ENCODE data around the gene RNF41. TPM values are rescaled to one million over a fixed set of nuclear protein-coding genes. Genes with fewer than 3 reads are reported as not detected.

RNF41 gene
- total RNA-seq, 1 donor from 2014 or later: 73.0 TPM

- DNase-seq (ENCODE audit: low read depth in 2 of 2): no peak
These were observed 22.8 kb upstream of the RNF41 start for GRCh38 chr12:56244494-56244893.

DNA sequence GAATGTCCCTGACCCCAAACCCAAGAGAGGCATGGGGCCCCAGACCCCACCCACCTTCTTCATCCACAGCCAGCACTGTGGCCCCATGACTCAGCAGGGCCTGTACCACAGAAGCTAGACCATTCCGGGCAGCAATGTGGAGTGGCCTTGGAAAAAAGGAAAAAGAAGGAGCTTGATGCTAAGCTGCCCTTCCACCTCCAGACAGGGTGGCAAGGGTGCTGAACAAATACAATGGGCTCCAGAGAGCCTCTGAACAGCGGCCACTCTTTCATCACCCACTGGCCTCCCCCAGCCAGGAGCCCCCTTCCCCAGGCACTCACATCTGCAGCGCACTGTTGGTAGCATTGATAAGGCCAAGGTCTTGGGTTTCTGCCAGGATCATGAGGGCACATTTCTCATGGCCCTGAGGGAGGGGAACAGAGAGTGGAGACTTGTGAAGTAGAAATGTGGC is 22.0 kb upstream of the RNF41 start:
- DNase-seq (ENCODE audit: low read depth in 2 of 2): no peak

DNA sequence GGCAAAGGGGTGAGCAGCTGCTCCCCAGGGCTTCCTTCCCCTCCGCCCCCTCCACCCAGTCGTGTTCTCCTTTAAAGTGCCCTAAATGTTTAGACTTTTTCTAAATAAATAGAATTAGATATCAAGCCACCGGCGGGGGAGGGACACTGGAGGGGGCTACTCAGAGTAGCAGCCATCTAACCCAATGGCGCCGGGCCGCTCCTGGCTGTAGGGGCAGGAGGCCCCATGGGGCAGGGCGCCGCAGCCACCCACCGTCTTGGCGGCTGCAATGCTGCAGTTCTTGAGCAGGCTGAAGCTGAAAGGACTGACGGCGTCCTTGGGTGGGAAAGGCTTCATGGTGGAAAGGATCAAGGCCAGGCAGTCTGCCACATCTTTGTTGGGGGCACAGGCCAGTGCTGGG is 21.3 kb upstream of the RNF41 start:
- DNase-seq (ENCODE audit: low read depth in 2 of 2): no peak

GRCh38 chr12:56241424-56242303 is 19.9 kb upstream of the RNF41 start:
- no peak for DNase-seq (ENCODE audit: low read depth in 2 of 2)

DNA sequence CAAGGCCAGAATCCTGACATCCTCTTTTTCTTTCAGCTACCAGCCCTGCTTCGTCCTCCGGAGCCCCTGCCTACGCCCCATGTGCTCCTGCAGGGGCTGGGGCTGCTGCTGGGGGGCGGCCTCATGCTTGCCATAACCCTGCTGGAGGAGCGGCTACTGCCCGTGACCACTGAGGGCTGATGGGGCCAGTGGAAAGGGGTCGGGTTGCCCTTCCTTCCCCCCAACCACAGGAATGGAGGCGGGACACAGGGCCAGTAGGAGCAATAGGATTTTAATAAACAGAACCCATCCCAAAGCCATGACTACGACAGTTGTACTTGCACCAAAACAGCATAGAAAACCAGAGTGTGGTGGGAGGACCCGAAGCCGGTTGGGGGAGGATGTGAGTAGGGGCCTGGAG is 15.8 kb upstream of the RNF41 start:
- DNase-seq (ENCODE audit: low read depth in 2 of 2): no peak

DNA sequence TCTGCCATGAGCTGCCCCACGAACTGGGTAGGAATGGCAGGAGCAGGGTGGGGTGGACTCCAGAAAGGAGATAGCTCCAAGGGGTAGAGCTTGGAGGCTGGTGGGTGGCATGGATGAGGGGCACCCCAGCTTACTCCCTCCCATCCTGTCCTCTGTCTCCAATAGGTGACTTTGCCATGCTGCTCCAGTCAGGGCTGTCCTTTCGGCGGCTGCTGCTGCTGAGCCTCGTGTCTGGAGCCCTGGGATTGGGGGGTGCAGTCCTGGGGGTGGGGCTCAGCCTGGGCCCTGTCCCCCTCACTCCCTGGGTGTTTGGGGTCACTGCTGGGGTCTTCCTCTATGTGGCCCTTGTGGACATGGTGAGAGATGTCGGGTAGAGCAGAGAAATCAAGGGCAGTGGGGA is 15.3 kb upstream of the RNF41 start:
- DNase-seq (ENCODE audit: low read depth in 2 of 2): no peak

DNA sequence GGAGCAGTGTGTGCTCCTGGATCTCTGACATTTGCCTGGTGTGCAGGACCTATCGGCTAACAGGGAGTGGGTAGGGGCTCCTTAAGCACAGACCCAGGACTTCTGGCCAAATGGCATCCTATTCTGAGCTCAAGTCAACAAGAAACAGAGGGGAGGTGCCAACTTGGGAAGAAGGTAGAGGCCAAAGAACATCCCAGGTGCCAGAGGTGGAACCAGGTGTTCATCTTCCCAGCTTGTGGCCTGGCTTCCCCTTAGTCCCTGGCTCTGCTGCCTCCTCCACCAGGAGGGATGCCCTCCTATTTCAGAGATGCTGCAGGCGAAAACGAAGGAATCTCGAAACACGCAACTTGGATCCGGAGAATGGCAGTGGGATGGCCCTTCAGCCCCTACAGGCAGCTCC is 14.4 kb upstream of the RNF41 start:
- no peak for DNase-seq (ENCODE audit: low read depth in 2 of 2)

- DNase-seq (ENCODE audit: low read depth in 2 of 2): no peak
These were observed 13.2 kb upstream of the RNF41 start for GRCh38 chr12:56234746-56235436.

GRCh38 chr12:56231184-56231582 is 9.5 kb upstream of the RNF41 start:
- DNase-seq (ENCODE audit: low read depth in 2 of 2): no peak

DNA sequence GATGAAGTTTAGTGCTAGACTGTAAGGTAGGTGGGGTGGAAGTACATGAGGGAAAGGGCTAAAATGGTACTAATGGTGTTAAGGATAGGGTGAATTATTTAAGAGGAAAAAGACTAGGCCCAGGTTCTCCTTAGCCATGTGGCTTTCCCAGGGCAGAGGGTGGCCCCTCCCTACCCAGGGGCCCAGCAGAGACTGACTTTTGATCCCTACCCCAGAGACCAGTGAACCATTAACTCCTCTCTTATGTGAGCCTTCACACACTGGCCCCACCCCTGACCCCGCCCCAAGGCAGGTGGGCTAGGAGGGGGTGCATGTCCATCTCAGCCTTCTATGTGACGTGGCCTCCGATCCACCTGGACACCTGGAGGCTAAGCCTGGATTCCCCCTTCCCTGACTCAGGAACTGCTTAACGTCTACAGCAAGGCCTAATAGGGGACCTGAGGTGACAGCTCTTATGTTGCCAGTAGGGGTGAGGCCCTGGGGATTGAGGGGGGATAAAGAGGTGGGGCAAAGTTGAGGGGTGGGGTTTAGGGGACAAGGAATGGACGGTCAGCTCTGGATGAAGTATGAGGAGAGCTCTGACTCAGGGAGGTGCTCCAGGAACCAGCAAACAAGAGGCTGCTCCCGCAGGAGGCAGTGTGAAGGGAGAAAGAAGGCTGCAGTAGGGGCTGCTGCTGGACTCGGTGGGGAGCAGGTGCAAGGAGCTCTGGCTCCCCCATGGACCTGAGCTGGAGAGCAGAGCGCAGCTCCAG is 8.9 kb upstream of the RNF41 start:
- no peak for DNase-seq (ENCODE audit: low read depth in 2 of 2)

DNA sequence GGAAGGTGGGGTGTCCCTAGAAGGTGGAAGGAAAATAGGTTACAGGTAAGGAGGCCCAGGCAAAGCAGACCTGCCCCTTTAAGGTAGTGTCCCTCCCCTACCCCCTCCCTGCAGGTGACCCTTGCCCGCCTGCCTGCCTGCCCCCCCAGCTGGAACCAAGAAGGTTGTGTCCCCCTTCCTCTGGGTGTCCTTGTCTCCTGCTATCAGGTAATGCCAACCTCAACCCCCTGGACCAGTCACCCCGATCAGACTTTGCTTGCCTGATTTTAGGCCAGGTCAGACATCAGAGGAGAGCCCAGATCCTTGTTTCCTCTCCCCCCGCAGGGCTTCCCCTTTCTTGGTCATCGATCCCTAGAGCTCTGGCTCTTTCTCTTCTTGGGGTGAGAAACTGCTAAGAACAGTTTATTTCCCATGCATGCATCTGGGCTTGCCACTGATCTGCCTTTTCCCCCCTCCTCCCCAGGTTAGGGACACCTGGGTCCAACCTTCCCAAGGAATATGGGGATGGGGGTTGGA is 8.3 kb upstream of the RNF41 start, which contains the start of gene SLC39A5:
TSS of gene SLC39A5 (plus strand) at position 136 of the 516 bp plus-strand sequence. CDS start 1,224 bp downstream, outside the sequence.
- DNase-seq (ENCODE audit: low read depth in 2 of 2): no peak

DNA sequence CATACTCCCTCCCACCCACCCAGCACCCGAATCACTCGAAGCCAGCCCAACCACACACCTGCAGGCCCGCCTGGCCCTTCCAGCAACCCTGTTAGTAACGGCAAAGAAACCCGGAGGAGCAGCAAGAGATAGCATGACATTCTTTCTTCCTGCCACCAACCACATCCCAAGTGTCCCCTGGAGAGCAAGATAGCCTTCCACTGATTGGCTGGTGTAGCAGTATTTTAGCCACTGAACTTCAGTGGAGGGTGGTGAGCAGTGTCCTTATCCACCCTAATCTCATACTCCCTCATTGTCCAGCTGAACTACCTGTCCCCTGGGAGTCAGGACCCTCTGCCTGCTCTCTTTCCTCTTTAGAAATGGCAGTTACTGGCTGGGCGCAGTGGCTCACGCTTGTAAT is 7.4 kb upstream of the RNF41 start:
- no peak for DNase-seq (ENCODE audit: low read depth in 2 of 2)

- no peak for DNase-seq (ENCODE audit: low read depth in 2 of 2)
These were observed 3.2 kb upstream of the RNF41 start for GRCh38 chr12:56224954-56225353.

DNA sequence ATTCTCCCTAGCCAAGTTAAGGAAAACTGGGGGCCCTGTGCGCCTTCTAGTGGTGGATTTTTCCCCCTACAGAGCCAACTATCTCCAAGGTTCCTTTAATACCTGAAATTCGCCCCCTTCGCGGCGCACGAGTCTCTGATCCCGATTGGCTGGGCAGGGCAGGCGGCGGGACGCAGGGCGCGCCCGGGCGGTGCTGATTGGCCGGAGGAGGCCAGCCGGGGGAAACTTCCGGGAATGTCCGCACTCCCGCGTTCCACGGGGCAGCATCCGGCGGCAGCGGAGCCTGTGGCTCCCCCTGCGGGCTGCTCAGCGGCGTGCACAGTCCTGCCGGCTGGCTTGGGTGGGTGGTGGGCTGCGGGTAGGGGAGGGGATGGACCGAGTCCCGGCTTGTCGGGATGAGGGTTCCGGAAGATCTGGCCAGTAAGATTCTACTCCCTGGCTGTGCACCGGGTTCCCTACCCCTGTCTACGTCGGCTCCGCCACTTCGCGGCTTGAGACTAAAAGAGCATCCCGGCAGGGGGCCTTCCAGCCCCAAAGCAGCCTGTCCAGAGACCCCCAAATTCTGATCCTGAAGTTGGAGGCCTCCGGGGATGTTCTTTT is 2.5 kb upstream of the RNF41 start, which contains the start of gene NABP2:
TSS of gene NABP2 (plus strand) at position 241 of the 600 bp plus-strand sequence. CDS start 515 bp downstream, outside the sequence.
- DNase-seq (ENCODE audit: low read depth in 2 of 2): peak; percentile 95 to 99

GRCh38 chr12:56223571-56224101 is 1.9 kb upstream of the RNF41 start:
- no peak for DNase-seq (ENCODE audit: low read depth in 2 of 2)

- no peak for DNase-seq (ENCODE audit: low read depth in 2 of 2)
These were observed 791 bp upstream of the RNF41 start for GRCh38 chr12:56222531-56222895.

DNA sequence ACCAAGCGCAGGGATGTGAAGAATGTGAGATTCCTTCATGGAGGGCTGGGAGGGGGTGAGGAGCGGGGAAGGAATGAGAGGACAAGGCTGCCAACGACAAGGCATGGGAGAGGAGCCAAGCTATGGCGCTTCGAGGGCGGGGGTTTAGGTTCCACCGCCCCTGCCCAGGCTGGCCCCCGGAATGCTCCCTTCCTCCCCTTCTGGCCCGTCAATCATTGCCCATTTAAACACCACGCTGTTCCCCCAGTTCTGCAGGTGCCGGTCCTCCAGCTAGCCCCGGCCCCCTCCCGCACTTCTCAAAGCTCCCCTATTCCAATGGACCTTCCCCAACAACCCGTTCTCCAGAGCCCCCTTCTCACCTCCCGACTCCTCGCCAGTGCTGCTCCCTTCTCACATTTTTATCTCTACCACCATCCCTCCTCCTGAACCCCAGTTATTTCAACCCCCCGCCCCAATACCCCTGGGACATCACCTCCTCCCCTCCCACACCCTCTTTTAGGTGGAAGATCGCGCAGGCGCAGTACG is 428 bp downstream of the RNF41 start:
- DNase-seq (ENCODE audit: low read depth in 2 of 2): peak; percentile 22 to 48

GRCh38 chr12:56220611-56221231 is 1.0 kb downstream of the RNF41 start:
- DNase-seq (ENCODE audit: low read depth in 2 of 2): peak; percentile 13 to 37

GRCh38 chr12:56219840-56220239 is 1.9 kb downstream of the RNF41 start:
- DNase-seq (ENCODE audit: low read depth in 2 of 2): no peak

DNA sequence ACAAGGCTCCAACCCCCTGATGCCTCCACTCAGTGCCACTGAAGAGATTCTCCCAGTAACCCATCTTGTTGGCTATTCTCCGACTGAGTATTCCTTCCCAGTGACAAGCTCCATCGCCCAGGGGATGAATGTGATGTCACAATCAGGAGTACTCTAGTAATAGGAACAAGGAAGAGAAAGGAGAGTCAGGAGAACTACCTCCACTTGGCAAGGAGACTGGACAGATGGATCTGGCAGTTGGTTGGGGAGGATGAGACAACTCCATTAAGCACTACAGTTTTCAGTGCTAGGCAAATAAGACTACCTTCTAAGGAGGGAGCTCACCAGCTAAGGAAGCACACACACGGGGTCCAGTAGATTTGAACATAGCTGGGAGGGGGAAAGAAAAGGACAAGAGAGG is 5.3 kb downstream of the RNF41 start:
- no peak for DNase-seq (ENCODE audit: low read depth in 2 of 2)

Data from lung microvascular endothelial cell (primary cell).